ENCODE results near the gene FEM1C. TPM values are rescaled to one million over a fixed set of nuclear protein-coding genes. Genes with fewer than 3 reads are reported as not detected.

Gene FEM1C
- total and polyA plus RNA-seq, 2 experiments from 2014 or later, result 7.2 to 11.8 TPM

- TF ChIP-seq CTCF (IDR thresholded peaks at IDR 0.05; ENCODE audit: low read depth, low read length), result no peak
- Histone ChIP-seq H3K4me1 (ENCODE audit: low read depth) (no peaks in the 10 kb centered on the region), H3K4me3 (no peak overlapping the region), H3K27me3 (no peaks in the 10 kb centered on the region), H3K9me3 (ENCODE audit: low read depth) (no peaks in the 10 kb centered on the region), H3K36me3 (no peaks in the 10 kb centered on the region), H3K27ac (no peak overlapping the region)
- no peak for DNase-seq (ENCODE audit: low read depth in 1 of 2, low spot score in 1 of 2)
Observed at GRCh38 chr5:115557667-115558387, 13.3 kb upstream of the FEM1C start.

- no peak for DNase-seq (ENCODE audit: low read depth in 1 of 2, low spot score in 1 of 2)
- no peaks in the 10 kb centered on the region for H3K9me3 ChIP-seq (ENCODE audit: low read depth)
- H3K36me3 ChIP-seq, result no peaks in the 10 kb centered on the region
- no peak overlapping the region for H3K27ac ChIP-seq
- H3K4me3 ChIP-seq, result no peak overlapping the region
- no peaks in the 10 kb centered on the region for H3K27me3 ChIP-seq
- TF ChIP-seq CTCF (IDR thresholded peaks at IDR 0.05; ENCODE audit: low read depth, low read length), result no peak
- H3K4me1 ChIP-seq (ENCODE audit: low read depth), result no peaks in the 10 kb centered on the region
Observed at GRCh38 chr5:115556276-115556675, 11.7 kb upstream of the FEM1C start.

GRCh38 chr5:115555084-115555633, 10.6 kb upstream of the FEM1C start:
- Histone ChIP-seq H3K4me1 (ENCODE audit: low read depth) (no peaks in the 10 kb centered on the region), H3K27me3 (no peaks in the 10 kb centered on the region), H3K36me3 (no peaks in the 10 kb centered on the region), H3K9me3 (ENCODE audit: low read depth) (no peaks in the 10 kb centered on the region), H3K27ac (no peak overlapping the region), H3K4me3 (no peak overlapping the region)
- TF ChIP-seq CTCF (IDR thresholded peaks at IDR 0.05; ENCODE audit: low read depth, low read length), result no peak
- no peak for DNase-seq (ENCODE audit: low read depth in 1 of 2, low spot score in 1 of 2)

- H3K27ac ChIP-seq, result no peak overlapping the region
- no peaks in the 10 kb centered on the region for H3K9me3 ChIP-seq (ENCODE audit: low read depth)
- H3K36me3 ChIP-seq, result no peaks in the 10 kb centered on the region
- H3K4me1 ChIP-seq (ENCODE audit: low read depth), result no peaks in the 10 kb centered on the region
- TF ChIP-seq CTCF (IDR thresholded peaks at IDR 0.05; ENCODE audit: low read depth, low read length), result no peak
- DNase-seq (ENCODE audit: low read depth in 1 of 2, low spot score in 1 of 2), result no peak
- H3K4me3 ChIP-seq, result no peak overlapping the region
- no peaks in the 10 kb centered on the region for H3K27me3 ChIP-seq
Observed at GRCh38 chr5:115553082-115553481, 8.5 kb upstream of the FEM1C start.

GRCh38 chr5:115551415-115551814, 6.8 kb upstream of the FEM1C start:
- H3K4me3 ChIP-seq, result no peak overlapping the region
- H3K4me1 ChIP-seq (ENCODE audit: low read depth), result no peaks in the 10 kb centered on the region
- no peak for TF ChIP-seq CTCF (IDR thresholded peaks at IDR 0.05; ENCODE audit: low read depth, low read length)
- no peaks in the 10 kb centered on the region for H3K9me3 ChIP-seq (ENCODE audit: low read depth)
- H3K27me3 ChIP-seq, result no peaks in the 10 kb centered on the region
- H3K27ac ChIP-seq, result no peak overlapping the region
- no peak for DNase-seq (ENCODE audit: low read depth in 1 of 2, low spot score in 1 of 2)
- H3K36me3 ChIP-seq, result no peaks in the 10 kb centered on the region

Measured in cardiac muscle cell (in vitro differentiated cells and primary cell).